ENCODE measurements around the gene ZNF521. TPM values are rescaled to one million over a fixed set of nuclear protein-coding genes. Genes with fewer than 3 reads are reported as not detected.

Gene ZNF521
- total and polyA plus RNA-seq, 2 of the 13 experiments (the other 11 are each of a cell fraction or from before 2014, with no cell fraction given), result 0.02 TPM; not detected in 1

GRCh38 chr18:25133879-25134278 is 218.1 kb downstream of the ZNF521 start (continued):
- TF ChIP-seq SNAPC4 (CRISPR knock-in tag; IDR thresholded peaks at IDR 0.05), result no peak

GRCh38 chr18:25132786-25133496 is 219.0 kb downstream of the ZNF521 start:
- Histone ChIP-seq H3K27me3 (ENCODE audit: control insufficient read depth in 1 of 2, insufficient read depth in 2 of 2, low read length in 2 of 2) (no peaks in the 10 kb centered on the region), H2AFZ (ENCODE audit: low read length) (no peak overlapping the region), H3K9me3 (ENCODE audit: low read length) (no peaks in the 10 kb centered on the region), H3K79me2 (ENCODE audit: insufficient read depth, low read length) (no peaks in the 10 kb centered on the region), H3K4me2 (ENCODE audit: low read depth, low read length) (no peak overlapping the region), H3K9ac (ENCODE audit: insufficient read depth, low read depth, low read length) (no peak overlapping the region), H3K27ac (ENCODE audit: extremely low read length, insufficient read depth, low read length) (no peak overlapping the region), H3K4me1 (ENCODE audit: insufficient read depth, low read length) (no peaks in the 10 kb centered on the region), H3K4me3 (replicated peaks in 1 of 3; ENCODE audit: insufficient read depth in 1 of 3, low read depth in 2 of 3, low read length in 3 of 3) (no peak overlapping the region), H3K36me3 (replicated peaks in 1 of 2; ENCODE audit: control insufficient read depth in 1 of 2, insufficient read depth in 2 of 2, low read length in 2 of 2) (no peaks in the 10 kb centered on the region), H4K20me1 (ENCODE audit: insufficient read depth, low read length) (no peaks in the 10 kb centered on the region)
- 3% methylated on average over 6 of the region's 10 CpGs for WGBS (ENCODE audit: low lambda C conversion rate)
- POLR2A ChIA-PET, result no interaction called here
- FAIRE-seq (no peak), DNase-seq (ENCODE audit: low spot score) (no peak), ATAC-seq (no peak)
- intact Hi-C loops (cut with micrococcal nuclease; ENCODE audit: unreplicated experiment), result no loop called here
- CTCF ChIA-PET (ENCODE audit: low intra/inter-chr PET ratio, low total read pairs), result no interaction called here
- BruUV-seq (replicated peaks), result no TSS peak
- no peak for TF ChIP-seq ZBTB3 (CRISPR knock-in tag; IDR thresholded peaks at IDR 0.05; ENCODE audit: borderline replicate concordance, low read depth)
- in situ Hi-C loops (cut with HindIII; ENCODE audit: extremely low pct_ligation_motif_present, low pct_unique_long_range_greater_than_20kb), result no loop called here
